Right forelimb (tissue), 1 donor: ENCODE results near the gene S1PR4.
A peak's percentile ranks its signal among the peaks of the same experiment; 100 is the strongest.
"Not testable (repeated sequence)": the region's sequence is repeated elsewhere in the genome, so short reads cannot be mapped to it uniquely, and the experiment has no call there.

ENCODE experiments used
- DNase-seq: peaks from one replicate; pipeline ENCODE4 v3.0.0-alpha.2; 2018

Gene S1PR4

DNA sequence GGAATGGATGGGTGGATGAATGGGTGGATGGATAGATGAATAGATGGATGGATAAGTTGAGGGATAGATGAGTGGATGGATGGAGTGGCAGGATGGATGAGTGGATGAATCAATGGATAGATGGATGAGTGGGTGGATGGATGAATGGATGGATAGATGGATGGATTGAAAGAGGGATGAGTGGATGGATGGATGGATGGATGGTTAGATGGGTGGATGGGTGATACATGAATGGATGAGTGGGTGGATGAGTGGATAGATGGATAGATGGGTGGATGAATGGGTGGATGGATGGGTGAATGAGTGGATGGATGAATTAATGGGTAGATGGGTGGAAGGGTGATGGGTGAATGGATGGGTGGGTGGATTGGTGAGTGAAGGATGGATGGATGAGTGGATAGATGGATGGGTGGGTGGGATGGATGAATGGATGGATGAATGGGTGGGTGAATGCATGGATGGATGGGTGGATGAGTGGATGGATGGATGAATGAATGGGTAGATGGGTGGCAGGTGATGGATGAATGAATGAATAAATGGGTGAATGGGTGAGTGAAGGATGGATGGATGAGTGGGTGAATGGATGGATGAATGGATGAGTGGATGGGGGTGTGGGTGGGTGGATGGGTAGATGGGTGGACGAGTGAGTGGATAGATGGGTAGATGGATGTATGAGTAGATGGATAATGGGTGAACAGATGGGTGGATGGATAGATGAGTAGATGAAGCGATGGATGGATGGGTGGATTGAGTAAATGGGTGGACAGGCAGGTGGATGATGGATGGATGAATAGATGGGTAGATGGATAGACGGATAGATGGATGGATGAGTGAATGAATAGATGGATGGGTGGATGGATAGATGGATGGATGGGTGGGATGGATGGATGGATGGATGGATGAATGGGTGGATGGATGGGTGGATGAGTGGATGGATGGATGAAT, 25.0 kb upstream of the S1PR4 start:
- no peak for DNase-seq

DNA sequence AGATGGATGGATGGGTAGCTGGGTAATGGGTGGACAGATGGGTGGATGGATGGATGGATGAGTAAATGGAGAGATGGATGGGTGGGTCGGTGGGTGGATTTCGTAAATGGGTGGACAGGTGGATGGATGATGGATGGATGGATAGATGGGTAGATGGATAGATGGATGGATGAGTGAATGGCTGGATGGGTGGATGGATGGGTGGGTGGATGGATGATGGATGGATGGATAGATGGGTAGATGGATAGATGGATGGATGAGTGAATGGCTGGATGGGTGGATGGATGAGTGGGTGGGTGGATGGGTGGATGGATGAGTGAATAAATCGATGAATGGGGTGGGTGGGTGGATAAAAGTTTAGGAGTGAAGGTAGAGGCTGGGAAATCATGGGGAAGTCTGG, 24.1 kb upstream of the S1PR4 start:
- DNase-seq = not testable (repeated sequence)

GRCh38 chr19:3154957-3155736, 23.4 kb upstream of the S1PR4 start:
- DNase-seq = no peak

- no peak for DNase-seq
These were observed 21.3 kb upstream of the S1PR4 start for GRCh38 chr19:3157096-3157845.

DNA sequence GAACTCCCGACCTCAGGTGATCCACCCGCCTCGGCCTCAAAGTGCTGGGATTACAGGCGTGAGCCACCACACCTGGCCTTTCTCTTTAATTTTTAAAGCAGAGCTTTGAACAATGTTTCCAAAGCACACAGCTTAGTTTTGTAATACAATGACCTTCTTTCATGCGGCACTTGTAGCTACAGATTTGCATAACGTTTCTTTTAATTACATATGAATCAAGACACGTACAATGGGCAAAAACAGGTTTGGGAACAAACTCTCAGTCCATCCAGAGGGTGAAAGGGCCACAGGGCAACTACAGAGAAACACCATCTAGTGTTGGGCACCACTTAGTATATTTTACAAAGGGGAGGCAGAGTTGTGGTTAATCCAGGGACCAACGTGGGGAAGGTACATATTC, 19.0 kb upstream of the S1PR4 start:
- no peak for DNase-seq

DNA sequence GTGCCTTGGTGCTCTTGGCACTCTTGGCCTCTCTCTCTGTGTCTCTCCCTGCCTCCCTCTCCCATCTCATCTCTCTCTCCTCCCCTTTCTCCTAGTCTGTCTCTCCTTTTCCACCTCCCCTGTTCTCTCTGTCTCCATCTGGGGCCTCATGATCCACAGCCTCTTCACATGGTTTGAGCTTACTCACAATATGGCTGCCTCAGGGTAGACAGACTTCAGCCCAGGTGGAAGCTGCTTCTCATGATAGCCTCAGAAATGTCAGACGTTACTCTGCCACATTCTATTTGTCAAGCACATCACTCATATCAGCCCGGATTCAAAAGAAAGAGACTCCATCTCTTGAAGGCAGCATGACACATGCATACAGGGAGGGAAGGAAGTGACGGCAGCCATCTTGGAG, 18.4 kb upstream of the S1PR4 start:
- DNase-seq = no peak

DNA sequence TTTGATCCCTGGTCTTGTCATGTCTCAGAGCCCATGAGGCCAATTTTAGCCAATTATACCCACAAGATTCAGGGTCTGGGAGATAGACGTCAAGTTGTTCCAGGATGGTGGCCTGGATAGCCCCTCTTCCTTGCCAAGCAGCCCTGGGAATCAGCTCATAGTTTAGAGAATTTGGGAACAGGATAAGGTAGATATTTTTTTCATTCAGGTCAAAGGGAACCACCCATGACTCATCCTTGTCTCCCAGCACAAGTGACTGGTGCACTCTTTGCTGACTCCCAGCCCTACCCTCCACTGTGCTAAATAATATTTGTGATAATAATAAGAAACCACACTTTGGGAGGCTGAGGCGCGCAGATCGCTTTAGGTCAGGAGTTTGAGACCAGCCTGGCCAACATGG, 17.1 kb upstream of the S1PR4 start:
- DNase-seq = no peak

DNA sequence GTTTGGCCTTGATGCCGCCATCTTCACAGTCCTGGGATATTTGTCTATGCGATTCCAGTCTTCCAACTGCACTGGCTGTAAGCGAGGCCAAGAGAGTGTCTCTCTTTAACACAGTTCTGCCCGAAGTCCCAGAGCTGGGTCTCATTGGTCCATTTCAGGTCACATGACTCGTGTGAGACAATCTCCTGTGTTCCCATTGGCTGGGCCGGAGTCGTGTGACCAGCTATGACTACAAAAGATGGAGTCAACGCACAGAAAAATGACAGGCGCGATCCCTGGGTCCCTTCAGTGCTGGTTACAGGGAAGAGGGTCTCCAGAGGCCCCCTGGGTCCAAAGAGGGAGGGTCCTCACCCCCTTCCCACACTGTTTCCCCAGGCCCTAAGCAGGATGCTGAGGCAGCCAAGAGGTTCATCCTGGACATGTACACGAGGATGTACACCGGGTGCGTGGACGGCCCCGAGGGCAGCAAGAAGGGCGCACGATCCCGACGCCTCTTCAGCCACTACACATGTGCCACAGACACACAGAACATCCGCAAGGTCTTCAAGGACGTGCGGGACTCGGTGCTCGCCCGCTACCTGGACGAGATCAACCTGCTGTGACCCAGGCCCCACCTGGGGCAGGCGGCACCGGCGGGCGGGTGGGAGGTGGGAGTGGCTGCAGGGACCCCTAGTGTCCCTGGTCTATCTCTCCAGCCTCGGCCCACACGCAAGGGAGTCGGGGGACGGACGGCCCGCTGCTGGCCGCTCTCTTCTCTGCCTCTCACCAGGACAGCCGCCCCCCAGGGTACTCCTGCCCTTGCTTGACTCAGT, 15.9 kb upstream of the S1PR4 start:
- no peak for DNase-seq

DNA sequence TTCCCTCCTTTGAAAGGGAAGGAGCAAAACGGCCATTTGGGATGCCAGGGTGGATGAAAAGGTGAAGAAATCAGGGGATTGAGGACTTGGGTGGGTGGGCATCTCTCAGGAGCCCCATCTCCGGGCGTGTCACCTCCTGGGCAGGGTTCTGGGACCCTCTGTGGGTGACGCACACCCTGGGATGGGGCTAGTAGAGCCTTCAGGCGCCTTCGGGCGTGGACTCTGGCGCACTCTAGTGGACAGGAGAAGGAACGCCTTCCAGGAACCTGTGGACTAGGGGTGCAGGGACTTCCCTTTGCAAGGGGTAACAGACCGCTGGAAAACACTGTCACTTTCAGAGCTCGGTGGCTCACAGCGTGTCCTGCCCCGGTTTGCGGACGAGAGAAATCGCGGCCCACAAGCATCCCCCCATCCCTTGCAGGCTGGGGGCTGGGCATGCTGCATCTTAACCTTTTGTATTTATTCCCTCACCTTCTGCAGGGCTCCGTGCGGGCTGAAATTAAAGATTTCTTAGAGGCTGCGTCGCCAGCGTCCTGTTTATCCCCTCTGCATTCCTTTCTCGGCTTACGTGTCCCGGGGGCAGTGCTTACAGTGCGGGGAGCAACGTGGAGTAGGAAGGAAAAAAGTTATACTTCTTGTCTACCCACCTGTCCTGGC, 15.2 kb upstream of the S1PR4 start:
- DNase-seq = peak; percentile 71

DNA sequence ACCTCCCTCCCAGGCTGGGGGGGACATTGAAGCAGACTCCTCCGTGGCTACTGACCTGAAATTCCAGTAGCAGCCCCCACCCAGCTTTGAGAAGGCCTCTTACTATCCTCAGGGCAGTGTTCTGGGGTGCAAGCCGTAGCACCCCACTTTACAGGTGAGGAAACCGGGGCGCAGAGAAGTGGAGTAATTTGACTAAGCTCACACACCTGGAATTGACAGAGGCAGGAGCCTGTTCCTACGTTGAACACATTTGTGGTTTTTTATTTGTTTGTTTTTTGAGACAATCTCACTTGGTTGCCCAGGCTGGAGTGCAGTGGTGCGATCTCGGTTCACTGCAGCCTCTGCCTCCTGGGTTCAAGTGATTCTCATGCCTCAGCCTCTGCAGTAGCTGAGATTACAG, 14.6 kb upstream of the S1PR4 start:
- no peak for DNase-seq

GRCh38 chr19:3167533-3168272, 10.9 kb upstream of the S1PR4 start:
- DNase-seq = no peak

DNA sequence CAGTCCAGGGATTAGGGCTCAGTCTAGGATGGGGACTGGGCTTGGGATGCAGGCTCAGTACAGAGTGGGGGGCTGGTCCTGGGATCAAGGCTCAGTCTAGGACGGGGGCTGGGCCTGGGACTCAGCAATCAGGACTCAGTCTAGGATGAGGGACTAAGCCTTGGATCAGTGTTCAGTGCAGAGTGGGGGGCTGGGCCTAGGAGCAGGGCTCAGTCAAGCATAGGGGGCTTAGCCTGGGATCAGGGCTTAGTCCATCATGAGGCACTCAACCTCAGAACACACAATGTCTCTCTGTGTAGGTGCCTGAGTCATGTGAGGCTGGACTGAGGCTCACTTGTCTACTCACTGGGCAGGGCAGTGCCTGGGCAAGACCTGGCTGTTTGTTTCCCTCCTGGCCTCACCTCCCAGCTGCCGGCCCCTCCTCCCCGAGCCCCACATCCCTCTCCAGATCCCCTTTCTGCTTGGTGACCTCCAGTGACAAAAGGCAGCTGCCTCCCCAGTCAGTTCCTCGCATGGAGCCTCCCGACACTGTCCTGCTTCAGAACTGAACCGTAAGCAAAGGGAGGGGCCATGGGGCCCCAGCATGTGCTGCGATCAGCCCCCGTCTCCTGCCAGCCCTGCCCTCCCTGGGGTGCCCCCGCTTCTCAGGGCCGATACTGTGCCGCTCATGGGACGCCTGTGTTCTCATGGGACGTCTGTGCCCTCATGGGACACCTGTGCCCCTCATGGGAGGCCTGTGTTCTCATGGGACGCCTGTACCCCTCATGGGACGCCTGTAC, 6.5 kb upstream of the S1PR4 start:
- DNase-seq = no peak

GRCh38 chr19:3172673-3173000, 5.9 kb upstream of the S1PR4 start:
- DNase-seq = not testable (repeated sequence)

DNA sequence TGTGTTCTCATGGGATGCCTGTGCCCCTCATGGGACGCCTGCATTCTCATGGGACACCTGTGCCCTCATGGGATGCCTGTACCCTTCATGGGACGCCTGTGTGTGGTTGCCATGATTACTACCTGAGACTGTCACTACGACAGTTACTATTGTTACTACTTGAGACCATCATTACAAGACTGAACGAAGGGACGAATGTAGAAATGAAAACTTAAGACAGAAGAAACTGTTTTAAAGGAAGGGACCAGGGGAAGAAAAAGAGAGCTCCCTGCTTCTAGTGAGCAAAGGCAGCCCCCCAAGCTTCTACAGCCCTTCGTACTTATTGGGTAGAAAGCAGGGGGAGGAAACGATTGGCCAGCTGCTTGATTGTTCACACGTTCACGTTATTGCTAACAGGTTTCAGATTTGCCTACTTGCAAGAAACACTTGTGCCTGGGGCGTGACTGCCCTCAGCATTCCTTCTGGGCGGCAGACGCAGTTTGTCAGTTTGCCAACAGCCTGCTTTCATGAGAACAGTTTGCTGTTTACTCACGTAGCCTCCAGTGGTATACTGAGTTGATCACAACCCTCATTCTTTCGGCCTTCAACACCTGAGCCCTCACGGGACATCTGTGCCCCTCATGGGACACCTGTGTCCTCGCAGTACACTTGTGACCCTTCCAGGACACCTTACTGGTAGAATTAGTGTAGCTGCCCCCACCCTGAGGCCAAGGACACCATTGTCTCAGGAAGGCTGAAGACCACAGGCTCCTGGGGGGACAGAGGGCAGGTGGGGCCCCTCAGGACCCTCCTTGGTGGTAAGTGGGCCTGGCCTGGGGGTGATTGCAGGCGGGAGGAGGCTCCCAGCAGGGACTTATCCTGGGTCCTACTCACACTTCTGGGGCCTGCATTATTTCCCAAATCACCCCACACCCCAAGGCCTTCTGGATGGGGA, 2.5 kb upstream of the S1PR4 start:
- DNase-seq = no peak

- no peak for DNase-seq
These were observed 1.7 kb upstream of the S1PR4 start for GRCh38 chr19:3176715-3177501.

- no peak for DNase-seq
These were observed 587 bp downstream of the S1PR4 start for GRCh38 chr19:3178973-3179738.

DNA sequence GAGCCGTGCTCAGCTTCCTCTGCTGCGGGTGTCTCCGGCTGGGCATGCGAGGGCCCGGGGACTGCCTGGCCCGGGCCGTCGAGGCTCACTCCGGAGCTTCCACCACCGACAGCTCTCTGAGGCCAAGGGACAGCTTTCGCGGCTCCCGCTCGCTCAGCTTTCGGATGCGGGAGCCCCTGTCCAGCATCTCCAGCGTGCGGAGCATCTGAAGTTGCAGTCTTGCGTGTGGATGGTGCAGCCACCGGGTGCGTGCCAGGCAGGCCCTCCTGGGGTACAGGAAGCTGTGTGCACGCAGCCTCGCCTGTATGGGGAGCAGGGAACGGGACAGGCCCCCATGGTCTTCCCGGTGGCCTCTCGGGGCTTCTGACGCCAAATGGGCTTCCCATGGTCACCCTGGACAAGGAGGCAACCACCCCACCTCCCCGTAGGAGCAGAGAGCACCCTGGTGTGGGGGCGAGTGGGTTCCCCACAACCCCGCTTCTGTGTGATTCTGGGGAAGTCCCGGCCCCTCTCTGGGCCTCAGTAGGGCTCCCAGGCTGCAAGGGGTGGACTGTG, 1.2 kb downstream of the S1PR4 start:
- no peak for DNase-seq
